Chondrocyte (in vitro differentiated cells): ENCODE data around the gene MGAT3. TPM values are rescaled to one million over a fixed set of nuclear protein-coding genes. Genes with fewer than 3 reads are reported as not detected.

Source experiments
- DNase-seq: peaks from one replicate; pipeline ENCODE4 v3.0.0; 2021; ENCODE audit warnings: mixed read lengths, low spot score
- H3K27ac Mint-ChIP-seq: one replicate; pipeline ENCODE4 v1.8.0; 2021; ENCODE audit warnings: mild to moderate bottlenecking, moderate library complexity, mixed read lengths; ENCODE audit not compliant: unreplicated experiment
- H3K27me3 Mint-ChIP-seq: 2 replicates; pipeline ENCODE4 v1.8.0; 2021; ENCODE audit warnings: low read depth, mixed read lengths
- H3K36me3 Mint-ChIP-seq: 2 replicates; pipeline ENCODE4 v1.8.0; 2021; ENCODE audit warnings: low read depth, mixed read lengths
- H3K4me1 Mint-ChIP-seq: 2 replicates; pipeline ENCODE4 v1.8.0; 2021; ENCODE audit warnings: low read depth, mild to moderate bottlenecking, mixed read lengths
- H3K4me3 Mint-ChIP-seq: one replicate; pipeline ENCODE4 v1.8.0; 2021; ENCODE audit warnings: mild to moderate bottlenecking, moderate library complexity, mixed read lengths; ENCODE audit not compliant: unreplicated experiment
- H3K9me3 Mint-ChIP-seq: 2 replicates; pipeline ENCODE4 v1.8.0; 2021; ENCODE audit warnings: low read depth, mixed read lengths
- CTCF ChIP-seq: fragments of 200-600 bp; sonication (generic); IDR thresholded peaks from 2 replicates; pipeline ENCODE4 v1.5.0; 2021; ENCODE audit warnings: antibody characterized with exemption, mild to moderate bottlenecking, moderate library complexity
- total RNA-seq: library from RNA; stranded (reverse); gene quantifications from 3 replicates; pipeline ENCODE4 v1.2.1, GENCODE V29; 2021

MGAT3 gene
- total RNA-seq, 1 donor from 2014 or later = 6.1 TPM

DNA sequence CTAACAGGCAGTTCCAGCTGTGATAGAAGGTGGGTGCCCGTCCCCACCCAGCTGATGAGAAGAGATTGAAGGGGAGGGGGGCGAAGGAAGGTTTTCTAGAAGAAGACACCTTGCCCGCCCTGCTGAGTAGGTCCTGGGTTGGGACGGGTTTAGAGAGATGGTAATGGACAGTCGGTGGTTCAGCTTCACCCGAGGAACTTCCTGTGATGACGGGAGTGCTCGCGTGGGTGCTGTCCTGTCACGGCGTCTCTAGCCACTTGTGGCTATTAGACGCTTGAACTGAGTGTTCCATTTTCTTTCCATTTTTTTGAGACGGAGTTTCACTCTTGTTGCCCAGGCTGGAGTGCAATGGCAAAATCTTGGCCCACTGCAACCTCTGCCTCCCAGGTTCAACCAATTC lies 27.6 kb upstream of the MGAT3 start:
- DNase-seq = no peak
- Mint-ChIP-seq H3K4me1 (peaks cover 54% of the 10 kb centered on the region), H3K4me3 (no peak overlapping the region), H3K27ac (peak overlapping the region; percentile 74), H3K36me3 (peaks cover 2% of the 10 kb centered on the region), H3K27me3 (no peaks in the 10 kb centered on the region), H3K9me3 (no peaks in the 10 kb centered on the region)
- no peak for TF ChIP-seq CTCF

GRCh38 chr22:39429916-39430575 lies 26.8 kb upstream of the MGAT3 start:
- no peak overlapping the region for H3K4me3 Mint-ChIP-seq
- DNase-seq = peak; percentile 82
- no peak for TF ChIP-seq CTCF
- H3K4me1 Mint-ChIP-seq = peaks cover 54% of the 10 kb centered on the region
- peaks cover 2% of the 10 kb centered on the region for H3K36me3 Mint-ChIP-seq
- no peaks in the 10 kb centered on the region for H3K27me3 Mint-ChIP-seq
- no peaks in the 10 kb centered on the region for H3K9me3 Mint-ChIP-seq
- peak overlapping the region; percentile 32 for H3K27ac Mint-ChIP-seq

- Mint-ChIP-seq H3K27me3 (no peaks in the 10 kb centered on the region), H3K27ac (peak overlapping the region; percentile 97), H3K4me3 (no peak overlapping the region), H3K4me1 (peaks cover 54% of the 10 kb centered on the region), H3K36me3 (peaks cover 2% of the 10 kb centered on the region), H3K9me3 (no peaks in the 10 kb centered on the region)
- peak; percentile 82 for DNase-seq
- TF ChIP-seq CTCF = no peak
Measured at GRCh38 chr22:39430576-39431150, 26.1 kb upstream of the MGAT3 start.

- DNase-seq = peak; percentile 61
- Mint-ChIP-seq H3K27ac (peak overlapping the region; percentile 97), H3K4me1 (peaks cover 54% of the 10 kb centered on the region), H3K36me3 (peaks cover 2% of the 10 kb centered on the region), H3K27me3 (no peaks in the 10 kb centered on the region), H3K9me3 (no peaks in the 10 kb centered on the region), H3K4me3 (peak overlapping the region; percentile 22)
- TF ChIP-seq CTCF = no peak
Measured at GRCh38 chr22:39431216-39431801, 25.5 kb upstream of the MGAT3 start.

GRCh38 chr22:39431821-39432251 lies 25.0 kb upstream of the MGAT3 start:
- peak overlapping the region; percentile 22 for H3K4me3 Mint-ChIP-seq
- TF ChIP-seq CTCF = no peak
- peaks cover 54% of the 10 kb centered on the region for H3K4me1 Mint-ChIP-seq
- peak; percentile 84 for DNase-seq
- H3K36me3 Mint-ChIP-seq = peaks cover 2% of the 10 kb centered on the region
- H3K27ac Mint-ChIP-seq = peak overlapping the region; percentile 97
- H3K9me3 Mint-ChIP-seq = no peaks in the 10 kb centered on the region
- no peaks in the 10 kb centered on the region for H3K27me3 Mint-ChIP-seq
